SIG-M5 treated with dmso at 0.1 percent for 504 hours (cell line): ENCODE data around the gene TMX2.
"Not testable (repeated sequence)": the region's sequence is repeated elsewhere in the genome, so short reads cannot be mapped to it uniquely, and the experiment has no call there.

Experiments used
- DNase-seq: peaks from one replicate; lab custom pipeline; 2025; ENCODE audit not compliant: unreplicated experiment; lab: John Stamatoyannopoulos, UW

TMX2 gene

DNA sequence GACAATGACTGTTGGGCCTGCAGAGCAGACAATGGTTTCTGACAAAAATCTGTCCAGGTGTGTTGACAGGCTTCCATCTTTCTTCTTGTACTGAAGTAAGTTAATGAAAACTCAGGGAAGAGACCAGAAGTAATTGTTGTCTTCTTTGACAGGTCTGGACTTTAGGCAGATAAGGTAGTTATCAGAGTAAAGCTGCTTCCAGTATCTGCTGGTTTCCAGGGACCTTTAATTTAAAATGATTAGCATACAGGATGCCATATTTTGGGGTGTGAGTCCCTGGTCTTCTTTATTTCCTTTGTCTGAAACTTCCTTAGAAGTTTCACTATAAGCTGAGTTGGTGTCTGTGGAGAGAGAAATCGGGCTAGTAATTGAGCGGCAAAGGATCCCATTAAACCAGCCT lies 1.4 kb downstream of the TMX2 start:
- no peak for DNase-seq

GRCh38 chr11:57716726-57717125 lies 4.3 kb downstream of the TMX2 start:
- DNase-seq, result not testable (repeated sequence)

DNA sequence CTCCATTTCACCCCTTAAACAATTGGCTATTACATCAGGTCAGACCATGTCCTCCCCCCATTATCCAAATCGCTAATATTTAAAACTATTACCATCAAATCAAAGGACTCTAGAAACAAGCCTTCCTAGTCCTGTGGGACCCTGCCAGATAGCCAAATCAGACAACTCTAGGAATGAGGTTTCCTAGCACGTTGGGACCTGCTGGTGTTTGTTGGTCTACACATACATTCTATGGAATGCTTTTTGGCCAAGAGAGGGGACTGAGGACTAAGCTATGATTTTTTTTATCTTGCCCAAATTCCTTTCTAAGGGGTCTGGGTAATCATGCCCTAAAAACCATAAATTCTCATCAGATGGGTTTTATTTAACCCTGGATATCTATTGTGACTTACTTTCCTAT lies 14.8 kb downstream of the TMX2 start:
- DNase-seq, result no peak

DNA sequence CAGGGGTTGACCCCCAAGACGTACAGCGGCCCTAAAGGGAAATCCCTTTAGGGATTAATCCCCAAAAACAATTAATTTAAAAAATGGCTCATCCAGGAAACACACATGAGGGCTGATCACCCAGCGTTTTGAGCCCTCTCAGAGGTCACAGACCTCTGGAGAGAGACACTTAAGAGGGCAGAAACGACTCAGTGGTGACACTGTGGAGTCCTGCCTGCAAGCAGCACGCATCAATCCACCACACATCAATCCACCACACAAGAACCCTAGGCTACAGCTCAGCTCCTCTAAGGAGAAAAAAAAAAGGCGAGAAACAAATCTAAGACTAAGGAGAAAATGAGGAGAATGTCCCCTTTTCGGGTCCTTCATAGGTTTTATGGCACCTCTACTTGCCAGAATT lies 16.4 kb downstream of the TMX2 start:
- no peak for DNase-seq

GRCh38 chr11:57729479-57729878 lies 17.1 kb downstream of the TMX2 start:
- no peak for DNase-seq

- no peak for DNase-seq
Measured at GRCh38 chr11:57732661-57733060, 20.3 kb downstream of the TMX2 start.

DNA sequence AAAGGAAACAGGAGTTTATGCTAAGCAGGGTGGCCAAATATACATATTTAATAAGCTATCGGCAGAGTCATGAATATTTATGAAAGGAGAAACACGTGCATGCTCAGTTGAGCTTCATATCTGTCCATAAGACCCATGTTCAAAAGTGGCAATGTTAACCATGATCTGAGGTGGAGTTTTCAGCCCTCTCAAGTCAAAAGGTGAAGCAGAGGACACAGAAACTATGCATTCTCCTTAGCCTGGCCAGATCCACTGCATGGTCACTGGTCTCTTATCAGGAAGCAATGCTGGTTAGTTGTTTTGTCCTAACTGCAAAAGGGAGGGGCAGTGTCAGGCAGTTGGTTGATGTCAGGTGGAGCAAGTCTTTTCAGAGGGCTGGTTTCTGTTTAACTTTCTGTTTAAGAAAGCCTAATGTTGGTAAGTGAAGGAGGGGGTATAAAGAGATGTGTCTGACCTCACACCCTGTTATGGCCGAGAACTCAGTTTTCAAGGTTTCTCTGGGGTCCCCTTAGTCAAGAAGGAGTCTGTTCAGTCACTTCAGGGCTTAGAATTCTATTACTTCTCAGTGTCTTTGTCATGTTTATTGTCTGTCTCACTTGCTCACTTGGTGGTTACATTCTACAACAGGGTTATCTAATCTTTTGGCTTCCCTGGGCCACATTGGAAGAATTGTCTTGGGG lies 23.4 kb downstream of the TMX2 start:
- DNase-seq, result no peak

- peak; percentile 97 for DNase-seq
Measured at GRCh38 chr11:57741132-57742086, 29.0 kb downstream of the TMX2 start, which contains the start of gene SELENOH. Gene SELENOH, plus strand, starts transcription at chr11:57741491. Its CDS starts 105 bp downstream, at chr11:57741596.

GRCh38 chr11:57742087-57742452 lies 29.7 kb downstream of the TMX2 start:
- DNase-seq, result peak; percentile 16

DNA sequence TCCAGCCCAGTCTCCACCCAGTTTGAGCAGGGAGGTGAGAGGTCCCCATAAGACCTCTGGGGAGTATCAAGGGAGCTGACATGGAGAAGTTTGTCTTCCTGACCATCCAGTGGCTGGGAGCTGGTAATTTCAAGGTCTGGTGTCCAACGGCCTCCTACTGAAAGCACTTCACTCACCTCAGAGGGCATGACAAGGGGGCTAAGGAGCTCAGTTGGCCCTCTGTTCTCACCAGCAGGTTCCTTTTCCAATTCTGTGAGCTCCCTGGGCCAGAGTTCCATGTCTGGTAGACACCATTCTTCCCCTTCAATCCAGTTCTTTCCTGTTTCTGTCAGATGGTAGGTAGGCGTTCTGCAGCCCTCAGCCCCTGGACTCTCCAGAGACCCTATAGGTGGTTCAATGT lies 32.0 kb downstream of the TMX2 start:
- DNase-seq, result no peak

DNA sequence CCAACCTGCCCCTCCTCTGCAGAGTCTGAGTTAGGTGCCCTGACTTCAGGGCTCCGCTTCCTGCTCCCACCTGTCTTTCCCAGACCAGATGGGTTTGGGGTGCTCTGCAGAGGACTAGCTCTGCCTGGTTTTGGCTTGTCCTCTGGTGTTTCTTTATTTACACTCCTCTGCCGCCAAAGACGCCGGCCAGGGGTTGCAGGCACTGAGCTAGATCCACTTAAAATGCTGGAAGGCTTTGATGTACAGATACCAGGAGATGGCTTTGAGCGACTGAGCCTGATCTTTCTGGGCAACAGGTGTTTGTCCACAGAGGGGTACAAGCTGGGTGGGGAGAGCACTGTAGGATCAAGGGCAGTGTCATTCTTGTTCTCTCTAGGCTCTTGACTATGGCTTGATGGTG lies 32.8 kb downstream of the TMX2 start:
- DNase-seq, result no peak

GRCh38 chr11:57746920-57747319 lies 34.5 kb downstream of the TMX2 start:
- DNase-seq, result no peak

- DNase-seq, result no peak
Measured at GRCh38 chr11:57751176-57751575, 38.8 kb downstream of the TMX2 start.

DNA sequence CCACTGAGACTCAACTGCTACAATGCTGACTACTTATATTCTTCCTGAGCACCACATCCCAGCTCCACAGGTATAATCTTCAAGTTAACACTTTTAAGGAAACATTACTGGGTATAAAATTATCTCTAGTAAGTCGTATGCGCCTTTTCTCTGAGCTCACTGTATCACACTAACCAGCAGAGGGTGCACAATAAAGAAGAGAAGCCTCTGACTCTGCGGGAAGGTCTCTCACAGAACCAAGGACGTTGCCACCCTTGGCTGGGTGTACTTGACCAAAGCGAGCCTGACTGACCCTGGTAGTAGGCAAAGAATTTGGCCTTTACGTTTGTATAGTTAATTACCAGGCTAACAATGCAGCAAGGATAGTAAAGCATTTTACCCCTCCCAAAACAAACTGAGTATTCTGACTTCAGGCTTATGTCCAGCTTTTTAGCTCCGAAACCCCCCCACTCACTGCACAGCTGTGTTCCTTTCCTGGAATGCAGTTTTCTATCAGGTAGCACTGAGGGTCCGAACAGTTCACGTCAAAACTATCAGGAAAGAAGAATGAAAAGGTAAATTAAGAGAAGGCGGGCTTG lies 39.4 kb downstream of the TMX2 start, which contains the start of gene BTBD18:
TSS of gene BTBD18 (minus strand) at position 144 of the 578 bp plus-strand sequence. CDS start 631 bp downstream, outside the sequence.
- no peak for DNase-seq

DNA sequence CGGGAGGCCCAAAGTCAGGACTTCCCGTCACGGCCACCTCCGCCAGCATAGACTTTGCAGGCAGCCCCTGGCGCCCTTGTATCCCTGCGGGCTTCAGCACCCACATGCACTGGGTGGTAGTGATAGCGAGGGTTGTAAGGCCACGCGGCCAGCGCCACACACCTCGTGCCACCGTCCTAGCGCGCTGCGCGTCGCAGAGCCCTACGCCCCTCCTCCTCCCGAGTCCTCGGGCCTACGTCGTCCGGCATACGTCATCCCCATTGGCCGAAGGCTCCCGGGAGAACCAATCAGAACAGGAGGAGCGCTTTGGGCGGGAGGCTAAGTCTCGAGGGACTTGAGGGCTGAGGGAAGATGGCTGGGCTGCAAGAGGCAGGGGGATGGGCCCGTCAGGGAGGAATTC lies 40.6 kb downstream of the TMX2 start:
- no peak for DNase-seq

DNA sequence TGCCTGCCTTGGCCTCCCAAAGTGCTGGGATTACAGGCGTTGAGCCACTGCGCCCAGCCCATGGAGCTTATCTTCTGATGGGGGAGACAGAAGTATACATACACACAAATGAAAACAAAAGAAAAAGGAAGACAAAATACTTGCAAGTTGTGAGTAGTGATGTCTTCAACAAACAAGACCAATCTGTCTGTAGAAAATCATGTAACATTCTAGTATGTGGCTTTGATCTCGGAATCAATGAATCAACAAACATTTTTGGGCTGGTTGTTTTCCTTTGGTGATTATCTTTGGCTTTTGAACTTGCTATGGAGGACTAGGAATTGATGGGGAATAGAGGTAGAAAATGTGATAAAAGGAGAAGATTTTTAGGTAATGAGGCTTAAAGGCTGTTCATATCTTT lies 45.8 kb downstream of the TMX2 start:
- DNase-seq, result no peak

DNA sequence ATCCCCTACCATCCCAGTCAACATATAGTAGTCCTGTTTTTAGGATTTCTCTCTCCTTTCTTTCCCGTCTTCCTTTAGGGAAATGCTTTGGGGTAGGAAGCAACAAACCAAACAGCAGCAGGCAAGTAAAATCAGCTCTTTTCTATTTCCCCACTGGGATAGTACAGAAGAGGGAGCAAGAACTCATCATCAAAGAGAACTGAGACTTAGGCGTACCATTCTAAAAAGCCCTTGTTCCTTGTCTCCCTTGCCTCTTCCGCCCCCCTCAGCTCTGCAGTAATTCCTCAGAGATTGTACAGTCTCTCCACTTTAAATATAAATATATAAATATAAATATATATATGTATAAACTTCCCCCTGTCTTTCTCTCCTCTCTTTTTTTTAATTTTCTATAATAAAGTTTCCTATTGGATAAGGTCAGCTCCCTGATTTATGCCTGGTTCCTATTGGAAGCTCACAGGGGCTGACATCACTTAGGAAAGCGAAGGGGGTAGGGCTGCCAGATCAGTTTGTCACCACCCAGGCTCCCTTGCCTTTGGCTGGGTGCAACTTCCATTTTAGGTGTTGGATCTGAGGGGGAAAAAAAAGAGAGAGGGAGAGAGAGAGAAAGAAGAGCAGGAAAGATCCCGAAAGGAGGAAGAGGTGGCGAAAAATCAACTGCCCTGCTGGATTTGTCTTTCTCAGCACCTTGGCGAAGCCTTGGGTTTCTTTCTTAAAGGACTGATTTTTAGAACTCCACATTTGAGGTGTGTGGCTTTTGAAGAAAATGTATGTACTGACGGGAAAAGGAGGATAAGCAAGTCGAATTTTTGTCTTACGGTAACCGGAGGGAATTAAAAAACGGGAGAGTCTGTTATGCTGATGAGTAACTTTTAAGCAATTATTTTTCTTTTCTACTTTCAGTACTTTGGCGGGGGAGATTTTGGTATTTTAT lies 49.2 kb downstream of the TMX2 start, which contains the start of gene CTNND1:
TSS of gene CTNND1 (plus strand) at position 502 of the 934 bp plus-strand sequence. CDS start 29,677 bp downstream, outside the sequence.
- peak; percentile 88 for DNase-seq

DNA sequence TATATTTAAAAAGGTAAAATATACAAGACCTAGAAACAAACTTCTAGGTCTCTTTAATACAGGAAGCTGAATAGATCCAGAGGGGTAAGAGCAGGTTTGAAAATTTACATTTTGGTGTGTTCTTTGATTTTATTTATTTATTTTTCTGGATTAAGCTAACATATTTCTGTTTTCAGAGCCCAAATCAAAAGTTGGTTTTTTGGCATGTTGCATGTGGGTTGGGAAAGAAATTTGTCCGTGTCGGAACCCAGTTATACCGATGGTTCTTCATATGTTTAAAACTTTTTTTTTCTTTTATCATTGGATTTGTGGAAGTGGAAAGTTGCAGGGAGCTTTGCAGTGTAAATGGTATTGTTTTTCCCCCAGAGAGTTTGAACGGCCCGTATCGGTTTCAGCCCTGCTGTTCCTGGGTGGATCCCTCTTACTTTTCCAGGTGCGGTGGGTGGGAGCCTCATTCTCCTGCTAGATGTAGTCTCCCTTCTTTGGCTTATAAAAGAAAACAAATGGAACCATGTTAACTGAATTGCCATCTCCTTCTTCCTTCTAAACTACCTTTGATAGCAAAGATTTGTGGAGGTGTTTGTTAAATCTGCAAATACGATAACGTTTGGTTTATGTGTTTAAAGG lies 50.0 kb downstream of the TMX2 start:
- no peak for DNase-seq

GRCh38 chr11:57763568-57763967 lies 51.2 kb downstream of the TMX2 start:
- DNase-seq, result no peak

GRCh38 chr11:57764021-57764420 lies 51.6 kb downstream of the TMX2 start:
- no peak for DNase-seq
